ENCODE measurements around the gene PATZ1. TPM values are rescaled to one million over a fixed set of nuclear protein-coding genes. Genes with fewer than 3 reads are reported as not detected.

PATZ1 gene
- total RNA-seq, 1 experiment from 2014 or later, result 28.2 TPM

DNA sequence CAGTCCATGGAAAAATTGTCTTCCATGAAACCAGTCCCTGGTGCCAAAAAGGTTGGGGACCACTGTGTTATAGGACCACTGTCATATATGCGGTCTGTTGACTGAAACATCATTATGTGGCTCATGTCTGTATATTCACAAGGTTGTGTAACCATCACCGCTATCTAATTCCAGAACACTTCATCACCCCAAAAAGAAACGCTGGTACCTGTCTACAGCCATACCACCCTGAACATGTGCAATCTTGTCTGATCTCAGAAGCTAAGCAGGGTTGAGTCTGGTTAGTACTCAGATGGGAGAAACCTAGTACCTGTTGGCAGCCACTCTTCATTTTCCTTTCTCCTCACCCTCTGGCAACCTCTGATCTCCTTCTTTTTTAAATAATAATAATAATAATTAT lies 41.0 kb downstream of the PATZ1 start:
- Histone ChIP-seq H3K4me3 (no peak overlapping the region), H4K20me1 (ENCODE audit: insufficient read depth) (no peaks in the 10 kb centered on the region), H3K4me2 (no peak overlapping the region), H2AFZ (no peak overlapping the region), H3K27ac (no peak overlapping the region), H3K4me1 (replicated peaks; ENCODE audit: insufficient read depth) (no peaks in the 10 kb centered on the region), H3K36me3 (ENCODE audit: low read depth) (no peaks in the 10 kb centered on the region), H3K9me2 (ENCODE audit: insufficient read depth) (no peaks in the 10 kb centered on the region), H3F3A (ENCODE audit: insufficient read depth, low read depth) (peaks cover 3% of the 10 kb centered on the region; the same call in 1 of the 2 replicates), H3K9me3 (ENCODE audit: insufficient read depth, low read depth) (no peaks in the 10 kb centered on the region), H3K79me2 (ENCODE audit: low read depth) (no peaks in the 10 kb centered on the region), H3K27me3 (ENCODE audit: insufficient read depth, low read depth) (no peaks in the 10 kb centered on the region)
- ChIA-PET POLR2A (ENCODE audit: unreplicated experiment) (no interaction called here), CTCF (no interaction called here)
- TF ChIP-seq, protein P1, sequence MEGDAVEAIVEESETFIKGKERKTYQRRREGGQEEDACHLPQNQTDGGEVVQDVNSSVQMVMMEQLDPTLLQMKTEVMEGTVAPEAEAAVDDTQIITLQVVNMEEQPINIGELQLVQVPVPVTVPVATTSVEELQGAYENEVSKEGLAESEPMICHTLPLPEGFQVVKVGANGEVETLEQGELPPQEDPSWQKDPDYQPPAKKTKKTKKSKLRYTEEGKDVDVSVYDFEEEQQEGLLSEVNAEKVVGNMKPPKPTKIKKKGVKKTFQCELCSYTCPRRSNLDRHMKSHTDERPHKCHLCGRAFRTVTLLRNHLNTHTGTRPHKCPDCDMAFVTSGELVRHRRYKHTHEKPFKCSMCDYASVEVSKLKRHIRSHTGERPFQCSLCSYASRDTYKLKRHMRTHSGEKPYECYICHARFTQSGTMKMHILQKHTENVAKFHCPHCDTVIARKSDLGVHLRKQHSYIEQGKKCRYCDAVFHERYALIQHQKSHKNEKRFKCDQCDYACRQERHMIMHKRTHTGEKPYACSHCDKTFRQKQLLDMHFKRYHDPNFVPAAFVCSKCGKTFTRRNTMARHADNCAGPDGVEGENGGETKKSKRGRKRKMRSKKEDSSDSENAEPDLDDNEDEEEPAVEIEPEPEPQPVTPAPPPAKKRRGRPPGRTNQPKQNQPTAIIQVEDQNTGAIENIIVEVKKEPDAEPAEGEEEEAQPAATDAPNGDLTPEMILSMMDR (conservative IDR thresholded peaks at IDR 0.05), result no peak
- TF ChIP-seq EZH2 (IDR thresholded peaks at IDR 0.05; ENCODE audit: low read depth), result no peak
- BruUV-seq (replicated peaks), result no TSS peak
- intact Hi-C loops (cut with micrococcal nuclease; ENCODE audit: unreplicated experiment), result no loop called here
- DNase-seq, result no peak

DNA sequence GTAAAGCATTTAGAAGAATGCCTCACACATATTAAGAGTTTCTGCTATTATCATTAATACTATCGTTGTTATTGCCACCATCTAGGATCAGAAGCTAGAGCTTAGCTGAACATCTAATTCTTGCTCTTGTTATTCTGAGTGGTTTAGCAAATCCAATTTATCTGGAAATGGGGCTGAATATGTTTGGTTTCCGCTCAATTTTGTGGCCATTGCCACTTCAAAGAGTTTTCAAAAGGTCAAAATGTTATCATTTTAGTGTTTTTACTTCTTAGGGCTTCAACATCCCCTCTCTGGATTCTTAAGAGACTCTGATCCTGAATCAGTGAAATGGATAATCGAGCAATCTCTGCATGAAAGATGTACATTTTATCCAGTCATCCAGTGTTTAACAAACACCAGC lies 43.6 kb downstream of the PATZ1 start:
- DNase-seq, result no peak
- Histone ChIP-seq H3K36me3 (ENCODE audit: low read depth) (no peaks in the 10 kb centered on the region), H3K9me2 (ENCODE audit: insufficient read depth) (no peaks in the 10 kb centered on the region), H3K4me1 (replicated peaks; ENCODE audit: insufficient read depth) (no peaks in the 10 kb centered on the region), H3K4me2 (no peak overlapping the region), H3F3A (ENCODE audit: insufficient read depth, low read depth) (peaks cover 3% of the 10 kb centered on the region; the same call in 1 of the 2 replicates), H3K4me3 (no peak overlapping the region), H2AFZ (no peak overlapping the region), H4K20me1 (ENCODE audit: insufficient read depth) (no peaks in the 10 kb centered on the region), H3K27me3 (ENCODE audit: insufficient read depth, low read depth) (no peaks in the 10 kb centered on the region), H3K27ac (no peak overlapping the region), H3K9me3 (ENCODE audit: insufficient read depth, low read depth) (no peaks in the 10 kb centered on the region), H3K79me2 (ENCODE audit: low read depth) (no peaks in the 10 kb centered on the region)
- ChIA-PET POLR2A (ENCODE audit: unreplicated experiment) (no interaction called here), CTCF (interaction anchor here (1.1 kb wide), 1 partner anchor 11 kb away, joined by 3 read pairs; no protein-coding TSS in a partner anchor)
- intact Hi-C loops (cut with micrococcal nuclease; ENCODE audit: unreplicated experiment), result no loop called here
- no peak for TF ChIP-seq EZH2 (IDR thresholded peaks at IDR 0.05; ENCODE audit: low read depth)
- TF ChIP-seq, protein P1 (conservative IDR thresholded peaks at IDR 0.05), result no peak
- BruUV-seq (replicated peaks), result no TSS peak

DNA sequence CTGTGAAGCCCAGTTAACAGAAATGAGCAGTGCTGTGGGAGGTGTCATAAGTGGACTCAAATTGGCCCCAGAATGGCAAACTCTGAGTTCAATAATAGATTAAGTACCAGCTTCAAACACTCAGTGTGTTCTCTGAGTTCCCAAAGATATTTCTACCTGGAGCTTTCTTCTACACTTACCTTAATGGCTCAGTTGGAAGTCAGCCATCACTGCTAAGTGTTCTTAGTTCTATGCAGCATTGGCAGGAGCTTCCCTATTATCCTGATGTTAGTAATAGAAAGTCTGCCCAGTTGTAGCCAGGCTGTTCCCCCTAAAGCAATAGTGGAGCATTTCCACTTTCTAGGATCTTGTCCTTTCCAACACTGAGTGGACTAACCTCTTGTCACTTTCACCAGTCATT lies 44.1 kb downstream of the PATZ1 start:
- H3K36me3 ChIP-seq (ENCODE audit: low read depth), result no peaks in the 10 kb centered on the region
- H3F3A ChIP-seq (ENCODE audit: insufficient read depth, low read depth), result peaks cover 7% of the 10 kb centered on the region; the same call in 1 of the 2 replicates
- no peaks in the 10 kb centered on the region for H3K9me2 ChIP-seq (ENCODE audit: insufficient read depth)
- H3K27me3 ChIP-seq (ENCODE audit: insufficient read depth, low read depth), result no peaks in the 10 kb centered on the region
- TF ChIP-seq, protein P1 (conservative IDR thresholded peaks at IDR 0.05), result no peak
- no peak for TF ChIP-seq EZH2 (IDR thresholded peaks at IDR 0.05; ENCODE audit: low read depth)
- peaks cover 2% of the 10 kb centered on the region for H3K4me1 ChIP-seq (replicated peaks; ENCODE audit: insufficient read depth)
- no peaks in the 10 kb centered on the region for H4K20me1 ChIP-seq (ENCODE audit: insufficient read depth)
- H3K27ac ChIP-seq, result no peak overlapping the region
- no peak overlapping the region for H3K4me3 ChIP-seq
- H3K4me2 ChIP-seq, result no peak overlapping the region
- CTCF ChIA-PET, result interaction anchor here (1.1 kb wide), 1 partner anchor 12 kb away, joined by 3 read pairs; no protein-coding TSS in a partner anchor
- H3K9me3 ChIP-seq (ENCODE audit: insufficient read depth, low read depth), result no peaks in the 10 kb centered on the region; the same call in 1 of the 2 replicates
- intact Hi-C loops (cut with micrococcal nuclease; ENCODE audit: unreplicated experiment), result no loop called here
- POLR2A ChIA-PET (ENCODE audit: unreplicated experiment), result no interaction called here
- H3K79me2 ChIP-seq (ENCODE audit: low read depth), result no peaks in the 10 kb centered on the region
- H2AFZ ChIP-seq, result no peak overlapping the region
- no TSS peak for BruUV-seq (replicated peaks)
- DNase-seq, result no peak
